ENCODE results near the gene RHOV.
A peak's percentile ranks its signal among the peaks of the same experiment; 100 is the strongest.

Gene RHOV

GRCh38 chr15:40873694-40874561, at the start of gene RHOV:
Gene RHOV (minus strand): TSS chr15:40874234. CDS start chr15:40874139, 95 bp downstream.
- DNase-seq (ENCODE audit: low read depth in 2 of 3, low spot score in 1 of 3) = peak in 2 of 3 donors; percentile 23 to 44

- no peak for DNase-seq (ENCODE audit: low read depth in 2 of 3, low spot score in 1 of 3)
Measured at GRCh38 chr15:40923551-40923950, 49.5 kb upstream of the RHOV start.

GRCh38 chr15:40922608-40923005, 48.6 kb upstream of the RHOV start:
- no peak for DNase-seq (ENCODE audit: low read depth in 2 of 3, low spot score in 1 of 3)

GRCh38 chr15:40921949-40922607, 48.0 kb upstream of the RHOV start:
- no peak for DNase-seq (ENCODE audit: low read depth in 2 of 3, low spot score in 1 of 3)

- no peak for DNase-seq (ENCODE audit: low read depth in 2 of 3, low spot score in 1 of 3)
Measured at GRCh38 chr15:40918799-40919392, 44.9 kb upstream of the RHOV start.

- DNase-seq (ENCODE audit: low read depth in 2 of 3, low spot score in 1 of 3) = no peak
Measured at GRCh38 chr15:40918146-40918798, 44.2 kb upstream of the RHOV start.

GRCh38 chr15:40917585-40917984, 43.6 kb upstream of the RHOV start:
- no peak for DNase-seq (ENCODE audit: low read depth in 2 of 3, low spot score in 1 of 3)

- no peak for DNase-seq (ENCODE audit: low read depth in 2 of 3, low spot score in 1 of 3)
Measured at GRCh38 chr15:40915679-40916078, 41.6 kb upstream of the RHOV start.

GRCh38 chr15:40915116-40915661, 41.2 kb upstream of the RHOV start:
- no peak for DNase-seq (ENCODE audit: low read depth in 2 of 3, low spot score in 1 of 3)

- DNase-seq (ENCODE audit: low read depth in 2 of 3, low spot score in 1 of 3) = no peak
Measured at GRCh38 chr15:40914486-40914885, 40.5 kb upstream of the RHOV start.

- DNase-seq (ENCODE audit: low read depth in 2 of 3, low spot score in 1 of 3) = no peak
Measured at GRCh38 chr15:40914013-40914412, 40.0 kb upstream of the RHOV start.

- no peak for DNase-seq (ENCODE audit: low read depth in 2 of 3, low spot score in 1 of 3)
Measured at GRCh38 chr15:40912478-40912877, 38.4 kb upstream of the RHOV start.

GRCh38 chr15:40911693-40912092, 37.7 kb upstream of the RHOV start:
- no peak for DNase-seq (ENCODE audit: low read depth in 2 of 3, low spot score in 1 of 3)

GRCh38 chr15:40911141-40911540, 37.1 kb upstream of the RHOV start:
- DNase-seq (ENCODE audit: low read depth in 2 of 3, low spot score in 1 of 3) = no peak

GRCh38 chr15:40909662-40910630, 35.9 kb upstream of the RHOV start:
- no peak for DNase-seq (ENCODE audit: low read depth in 2 of 3, low spot score in 1 of 3)

GRCh38 chr15:40908095-40908494, 34.1 kb upstream of the RHOV start:
- DNase-seq (ENCODE audit: low read depth in 2 of 3, low spot score in 1 of 3) = no peak

- DNase-seq (ENCODE audit: low read depth in 2 of 3, low spot score in 1 of 3) = peak in 2 of 3 donors; percentile 31 to 39
Measured at GRCh38 chr15:40906991-40907802, 33.2 kb upstream of the RHOV start.

- peak; percentile 70 to 78 (median 76) for DNase-seq (ENCODE audit: low read depth in 2 of 3, low spot score in 1 of 3)
Measured at GRCh38 chr15:40906091-40906990, 32.3 kb upstream of the RHOV start.
